Measurements from ENCODE around the gene DAB2IP.

The DAB2IP gene

DNA sequence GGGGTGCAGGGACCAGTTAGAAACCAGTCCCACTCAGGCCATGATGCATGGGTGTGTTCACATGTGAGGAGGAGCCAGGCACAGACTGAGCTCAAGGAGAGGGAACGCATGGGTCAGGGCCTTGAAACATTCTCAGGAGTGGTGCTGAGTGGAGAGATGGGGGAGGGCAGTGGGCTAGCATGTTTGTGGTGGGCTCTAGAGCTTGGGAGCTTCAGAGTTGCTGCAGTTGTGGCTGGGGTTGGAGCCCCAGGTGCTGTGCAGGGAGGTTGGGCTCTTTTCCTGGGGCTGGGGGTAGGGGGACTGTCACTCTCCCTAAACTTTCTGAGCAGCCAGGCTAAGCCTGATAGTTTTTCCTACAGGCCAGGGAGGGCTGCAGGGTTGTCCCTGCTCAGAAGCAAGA lies 95.4 kb downstream of the DAB2IP start:
- H3K4me2 ChIP-seq (ENCODE audit: insufficient read depth, low read length): no peak overlapping the region

DNA sequence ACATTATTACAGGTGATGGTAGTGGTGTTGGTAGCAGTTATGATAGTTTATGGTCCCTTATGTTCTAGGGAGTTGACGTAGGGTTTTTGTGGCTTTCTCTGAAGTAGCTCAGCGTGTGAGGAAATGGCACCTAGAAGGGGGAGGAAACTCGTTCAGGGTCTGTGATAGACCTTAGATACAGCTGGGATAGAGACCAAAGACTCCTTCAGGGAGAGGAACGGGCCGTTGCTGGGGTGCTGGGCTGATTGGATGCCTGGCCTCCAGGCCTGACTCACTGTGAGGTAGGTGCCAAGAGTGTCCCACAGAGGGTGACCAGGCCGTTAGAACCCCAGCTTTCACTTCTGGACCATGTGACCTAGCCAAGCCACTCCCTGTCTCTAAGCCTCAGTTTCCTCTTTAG lies 96.6 kb downstream of the DAB2IP start:
- H4K20me1 ChIP-seq (ENCODE audit: insufficient read depth, low read length): no peaks in the 10 kb centered on the region
- no peaks in the 10 kb centered on the region for H3K27me3 ChIP-seq (ENCODE audit: insufficient read depth, low read length, poor library complexity)
- H2AFZ ChIP-seq (ENCODE audit: low read depth, low read length): no peak overlapping the region
- peaks cover 21% of the 10 kb centered on the region; the same call in 1 of the 2 replicates for H3K4me1 ChIP-seq (ENCODE audit: insufficient read depth, low read length)
- TF ChIP-seq, protein P1, sequence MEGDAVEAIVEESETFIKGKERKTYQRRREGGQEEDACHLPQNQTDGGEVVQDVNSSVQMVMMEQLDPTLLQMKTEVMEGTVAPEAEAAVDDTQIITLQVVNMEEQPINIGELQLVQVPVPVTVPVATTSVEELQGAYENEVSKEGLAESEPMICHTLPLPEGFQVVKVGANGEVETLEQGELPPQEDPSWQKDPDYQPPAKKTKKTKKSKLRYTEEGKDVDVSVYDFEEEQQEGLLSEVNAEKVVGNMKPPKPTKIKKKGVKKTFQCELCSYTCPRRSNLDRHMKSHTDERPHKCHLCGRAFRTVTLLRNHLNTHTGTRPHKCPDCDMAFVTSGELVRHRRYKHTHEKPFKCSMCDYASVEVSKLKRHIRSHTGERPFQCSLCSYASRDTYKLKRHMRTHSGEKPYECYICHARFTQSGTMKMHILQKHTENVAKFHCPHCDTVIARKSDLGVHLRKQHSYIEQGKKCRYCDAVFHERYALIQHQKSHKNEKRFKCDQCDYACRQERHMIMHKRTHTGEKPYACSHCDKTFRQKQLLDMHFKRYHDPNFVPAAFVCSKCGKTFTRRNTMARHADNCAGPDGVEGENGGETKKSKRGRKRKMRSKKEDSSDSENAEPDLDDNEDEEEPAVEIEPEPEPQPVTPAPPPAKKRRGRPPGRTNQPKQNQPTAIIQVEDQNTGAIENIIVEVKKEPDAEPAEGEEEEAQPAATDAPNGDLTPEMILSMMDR (IDR thresholded peaks at IDR 0.05; ENCODE audit: borderline replicate concordance, extremely low read depth, low read length, poor library complexity, severe bottlenecking): no peak
- no peak for TF ChIP-seq EZH2 (IDR thresholded peaks at IDR 0.05; ENCODE audit: borderline replicate concordance, low read depth, low read length, severe bottlenecking)
- ATAC-seq (ENCODE audit: insufficient read depth, low read depth) (peak; percentile 73), DNase-seq (no peak)
- no peak overlapping the region for H3K4me2 ChIP-seq (ENCODE audit: insufficient read depth, low read length)
- no peak overlapping the region; the same call in 1 of the 2 replicates for H3K27ac ChIP-seq (ENCODE audit: low read length)
- no peaks in the 10 kb centered on the region for H3K79me2 ChIP-seq (ENCODE audit: insufficient read depth, low read length)
- H3K9me3 ChIP-seq (ENCODE audit: insufficient read depth, low read length, severe bottlenecking): no peaks in the 10 kb centered on the region
- H3K4me3 ChIP-seq (ENCODE audit: low read depth in 1 of 2, low read length in 2 of 2): no peak overlapping the region
- no peaks in the 10 kb centered on the region for H3K36me3 ChIP-seq (ENCODE audit: insufficient read depth, low read length)
- no peak overlapping the region for H3K9ac ChIP-seq (ENCODE audit: low read depth, low read length)

More for the DNA sequence above, 95.4 kb downstream of the DAB2IP start:
- Histone ChIP-seq H3K27ac (ENCODE audit: low read length) (no peak overlapping the region; the same call in 1 of the 2 replicates), H3K4me1 (ENCODE audit: insufficient read depth, low read length) (peaks cover 21% of the 10 kb centered on the region; the same call in 1 of the 2 replicates), H3K27me3 (ENCODE audit: insufficient read depth, low read length, poor library complexity) (no peaks in the 10 kb centered on the region), H3K4me3 (ENCODE audit: low read depth in 1 of 2, low read length in 2 of 2) (no peak overlapping the region), H3K9ac (ENCODE audit: low read depth, low read length) (no peak overlapping the region), H4K20me1 (ENCODE audit: insufficient read depth, low read length) (no peaks in the 10 kb centered on the region), H3K36me3 (ENCODE audit: insufficient read depth, low read length) (no peaks in the 10 kb centered on the region), H2AFZ (ENCODE audit: low read depth, low read length) (no peak overlapping the region), H3K9me3 (ENCODE audit: insufficient read depth, low read length, severe bottlenecking) (no peaks in the 10 kb centered on the region), H3K79me2 (ENCODE audit: insufficient read depth, low read length) (no peaks in the 10 kb centered on the region)
- ATAC-seq (ENCODE audit: insufficient read depth, low read depth) (no peak), DNase-seq (no peak)
- TF ChIP-seq, protein P1 (IDR thresholded peaks at IDR 0.05; ENCODE audit: borderline replicate concordance, extremely low read depth, low read length, poor library complexity, severe bottlenecking): no peak
- no peak for TF ChIP-seq EZH2 (IDR thresholded peaks at IDR 0.05; ENCODE audit: borderline replicate concordance, low read depth, low read length, severe bottlenecking)

DNA sequence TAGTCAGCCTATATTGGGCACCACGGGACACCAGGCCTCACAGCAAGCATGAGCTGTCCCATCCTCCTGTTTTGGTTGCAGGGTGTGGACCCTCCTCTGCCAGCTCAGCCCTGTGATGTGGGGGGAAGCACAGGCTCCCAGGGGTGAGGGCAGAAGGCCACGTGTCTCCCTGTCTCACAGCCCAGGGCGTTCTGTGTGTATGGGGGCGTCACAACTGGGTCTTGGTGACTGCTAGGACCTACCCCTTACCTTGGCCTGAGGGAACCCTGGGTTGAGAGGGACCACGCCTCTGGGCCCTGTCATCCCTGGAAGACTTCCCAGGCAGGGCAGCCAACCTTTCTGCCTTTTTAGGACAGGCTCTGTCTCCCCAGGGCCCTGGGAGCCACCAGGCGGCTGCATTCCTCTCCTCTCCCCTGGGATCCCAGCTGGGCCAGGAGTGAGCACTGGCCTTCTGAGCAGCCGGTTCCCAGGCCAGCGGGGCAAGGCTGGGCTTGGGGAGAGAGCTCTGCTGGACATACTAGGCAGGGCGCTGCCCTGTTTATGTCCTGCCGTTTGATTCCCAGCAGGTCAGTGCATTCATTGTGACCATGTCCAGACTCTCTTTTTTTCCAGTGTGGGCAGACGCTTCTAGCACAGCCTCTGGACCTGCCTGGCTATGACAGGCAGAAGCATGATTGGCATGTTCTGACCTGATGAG lies 97.4 kb downstream of the DAB2IP start:
- Histone ChIP-seq H3K9me3 (ENCODE audit: insufficient read depth, low read length, severe bottlenecking) (no peaks in the 10 kb centered on the region), H3K27ac (ENCODE audit: low read length) (peak overlapping the region; percentile 22; the same call in 1 of the 2 replicates), H3K4me3 (ENCODE audit: low read depth in 1 of 2, low read length in 2 of 2) (no peak overlapping the region), H3K4me2 (ENCODE audit: insufficient read depth, low read length) (no peak overlapping the region), H4K20me1 (ENCODE audit: insufficient read depth, low read length) (no peaks in the 10 kb centered on the region), H3K9ac (ENCODE audit: low read depth, low read length) (no peak overlapping the region), H3K27me3 (ENCODE audit: insufficient read depth, low read length, poor library complexity) (no peaks in the 10 kb centered on the region), H3K36me3 (ENCODE audit: insufficient read depth, low read length) (no peaks in the 10 kb centered on the region), H3K79me2 (ENCODE audit: insufficient read depth, low read length) (no peaks in the 10 kb centered on the region), H2AFZ (ENCODE audit: low read depth, low read length) (no peak overlapping the region), H3K4me1 (ENCODE audit: insufficient read depth, low read length) (peaks cover 21% of the 10 kb centered on the region; the same call in 1 of the 2 replicates)
- TF ChIP-seq, protein P1 (IDR thresholded peaks at IDR 0.05; ENCODE audit: borderline replicate concordance, extremely low read depth, low read length, poor library complexity, severe bottlenecking): no peak
- no peak for TF ChIP-seq EZH2 (IDR thresholded peaks at IDR 0.05; ENCODE audit: borderline replicate concordance, low read depth, low read length, severe bottlenecking)
- DNase-seq: no peak
- ATAC-seq (ENCODE audit: insufficient read depth, low read depth): no peak

Measured in DND-41 (cell line).